Mucosa of descending colon (tissue), 3 donors: ENCODE results near the gene APOC1. TPM values are rescaled to one million over a fixed set of nuclear protein-coding genes. Genes with fewer than 3 reads are reported as not detected.
A peak's percentile ranks its signal among the peaks of the same experiment; 100 is the strongest.

Source experiments
- ATAC-seq: fragments of 200-7000 bp; cut with Tn5 transposase; one replicate; pipeline ENCODE4 v1.9.1; 2020; ENCODE audit warnings: mild to moderate bottlenecking, moderate library complexity
- DNase-seq, 3 donors: peaks; one replicate each; pipeline ENCODE4 v3.0.0-alpha.2; 2020
- H3K36me3 ChIP-seq: fragments of 200-600 bp; one replicate; pipeline ENCODE4 v1.8.0; 2021; ENCODE audit warnings: low read depth, mild to moderate bottlenecking
- H3K4me1 ChIP-seq: fragments of 200-600 bp; one replicate; pipeline ENCODE4 v1.8.0; 2021; ENCODE audit warnings: low read depth, mild to moderate bottlenecking
- H3K4me3 ChIP-seq: fragments of 200-600 bp; one replicate; pipeline ENCODE4 v1.8.0; 2021; ENCODE audit warnings: mild to moderate bottlenecking
- H3K9me3 ChIP-seq: fragments of 200-600 bp; one replicate; pipeline ENCODE4 v1.8.0; 2021; ENCODE audit warnings: mild to moderate bottlenecking
- intact Hi-C, 2 donors: fragments of 100-400 bp; cut with DNase I in 1 of 2; cut with micrococcal nuclease in 1 of 2; formaldehyde crosslinking; loops; one replicate each; pipeline versions ENCODE4 v1.11.0 to v1.11.1; 2022; cut with DNase I, micrococcal nuclease
- total RNA-seq, 3 donors: library from RNA; stranded (reverse); fragmentation: NEBNext Ultra II Directional in 2 of 3; extraction: Animal tissue kit (Norgen Biotek cat#: 25700) in 2 of 3; gene quantifications; one replicate each; pipeline versions ENCODE4 v1.2.1 to v1.2.4, GENCODE V29; 2021 to 2023
- TF ChIP-seq, protein P1 (sequence below): fragments of 200-600 bp; IDR thresholded peaks from one replicate; pipeline ENCODE4 v1.8.0; 2022; ENCODE audit warnings: antibody characterized with exemption, mild to moderate bottlenecking
- donor health status: DM: no; HTN: no; CAD: no; lungs with moderate emphysema.
- donor health status: DM: no; HTN: no; CAD: no.
- donor health status: DM: no; HTN: yes; CAD: no.

APOC1 gene
- total RNA-seq, 3 donors from 2014 or later = 3.6 to 12.7 (median 9.8) TPM

DNA sequence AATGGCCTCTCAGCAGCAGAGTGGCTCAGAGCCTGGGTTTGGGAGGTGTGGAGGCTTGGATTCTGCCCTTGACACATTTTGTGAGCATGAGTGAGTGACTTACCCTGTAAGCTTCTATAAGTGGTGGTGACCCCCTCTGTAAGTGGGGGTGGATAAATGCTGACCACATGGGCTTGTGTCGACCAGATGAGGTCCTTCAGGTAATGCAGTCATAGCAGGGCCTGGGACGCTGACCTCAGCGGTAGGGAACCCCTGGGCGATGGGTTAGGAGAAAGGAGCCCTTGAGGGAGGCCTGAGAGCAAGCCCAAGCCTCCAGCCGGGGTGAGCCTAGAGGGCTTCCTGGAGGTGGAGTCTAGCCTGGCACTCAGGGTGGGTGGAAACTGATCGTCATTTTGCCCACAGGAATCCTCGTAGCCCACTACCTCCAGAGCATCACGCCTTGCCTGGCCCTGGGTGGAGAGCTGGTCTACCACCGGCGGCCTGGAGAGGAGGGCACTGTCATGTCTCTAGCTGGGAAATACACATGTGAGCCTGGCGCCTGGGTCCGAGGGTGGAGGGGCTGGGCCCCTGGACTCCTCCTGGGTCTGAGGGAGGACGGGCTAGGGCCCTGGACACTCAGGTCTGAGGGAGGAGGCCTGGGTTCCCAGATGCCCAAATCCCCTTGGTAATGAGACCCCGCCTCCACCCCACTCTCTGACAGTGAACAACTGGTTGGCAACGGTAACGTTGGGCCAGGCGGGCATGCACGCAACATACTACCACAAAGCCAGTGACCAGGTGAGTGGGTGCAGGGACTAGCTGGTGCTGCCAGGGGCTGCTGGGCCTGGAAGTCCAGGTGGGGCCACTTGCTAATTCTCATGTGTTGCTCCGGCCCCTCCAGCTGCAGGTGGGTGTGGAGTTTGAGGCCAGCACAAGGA is 13.8 kb upstream of the APOC1 start:
- H3K9me3 ChIP-seq = no peaks in the 10 kb centered on the region
- DNase-seq (peak in 1 of 3 donors; percentile 12), ATAC-seq (no peak)
- intact Hi-C loops = no loop called here
- no peak overlapping the region for H3K4me3 ChIP-seq
- H3K4me1 ChIP-seq = peaks cover 3% of the 10 kb centered on the region
- no peaks in the 10 kb centered on the region for H3K36me3 ChIP-seq
- TF ChIP-seq, protein P1, sequence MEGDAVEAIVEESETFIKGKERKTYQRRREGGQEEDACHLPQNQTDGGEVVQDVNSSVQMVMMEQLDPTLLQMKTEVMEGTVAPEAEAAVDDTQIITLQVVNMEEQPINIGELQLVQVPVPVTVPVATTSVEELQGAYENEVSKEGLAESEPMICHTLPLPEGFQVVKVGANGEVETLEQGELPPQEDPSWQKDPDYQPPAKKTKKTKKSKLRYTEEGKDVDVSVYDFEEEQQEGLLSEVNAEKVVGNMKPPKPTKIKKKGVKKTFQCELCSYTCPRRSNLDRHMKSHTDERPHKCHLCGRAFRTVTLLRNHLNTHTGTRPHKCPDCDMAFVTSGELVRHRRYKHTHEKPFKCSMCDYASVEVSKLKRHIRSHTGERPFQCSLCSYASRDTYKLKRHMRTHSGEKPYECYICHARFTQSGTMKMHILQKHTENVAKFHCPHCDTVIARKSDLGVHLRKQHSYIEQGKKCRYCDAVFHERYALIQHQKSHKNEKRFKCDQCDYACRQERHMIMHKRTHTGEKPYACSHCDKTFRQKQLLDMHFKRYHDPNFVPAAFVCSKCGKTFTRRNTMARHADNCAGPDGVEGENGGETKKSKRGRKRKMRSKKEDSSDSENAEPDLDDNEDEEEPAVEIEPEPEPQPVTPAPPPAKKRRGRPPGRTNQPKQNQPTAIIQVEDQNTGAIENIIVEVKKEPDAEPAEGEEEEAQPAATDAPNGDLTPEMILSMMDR = no peak

DNA sequence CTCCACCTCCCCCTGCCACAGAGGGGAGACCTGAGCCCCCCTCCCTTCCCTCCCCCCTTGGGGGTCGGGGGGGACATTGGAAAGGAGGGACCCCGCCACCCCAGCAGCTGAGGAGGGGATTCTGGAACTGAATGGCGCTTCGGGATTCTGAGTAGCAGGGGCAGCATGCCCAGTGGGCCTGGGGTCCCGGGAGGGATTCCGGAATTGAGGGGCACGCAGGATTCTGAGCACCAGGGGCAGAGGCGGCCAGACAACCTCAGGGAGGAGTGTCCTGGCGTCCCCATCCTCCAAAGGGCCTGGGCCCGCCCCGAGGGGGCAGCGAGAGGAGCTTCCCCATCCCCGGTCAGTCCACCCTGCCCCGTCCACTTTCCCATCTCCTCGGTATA is 11.2 kb upstream of the APOC1 start:
- no peaks in the 10 kb centered on the region for H3K9me3 ChIP-seq
- intact Hi-C loops = no loop called here
- no peak overlapping the region for H3K4me3 ChIP-seq
- DNase-seq (peak in 1 of 3 donors; percentile 33), ATAC-seq (no peak)
- TF ChIP-seq, protein P1 = no peak
- H3K4me1 ChIP-seq = peaks cover 6% of the 10 kb centered on the region
- no peaks in the 10 kb centered on the region for H3K36me3 ChIP-seq

DNA sequence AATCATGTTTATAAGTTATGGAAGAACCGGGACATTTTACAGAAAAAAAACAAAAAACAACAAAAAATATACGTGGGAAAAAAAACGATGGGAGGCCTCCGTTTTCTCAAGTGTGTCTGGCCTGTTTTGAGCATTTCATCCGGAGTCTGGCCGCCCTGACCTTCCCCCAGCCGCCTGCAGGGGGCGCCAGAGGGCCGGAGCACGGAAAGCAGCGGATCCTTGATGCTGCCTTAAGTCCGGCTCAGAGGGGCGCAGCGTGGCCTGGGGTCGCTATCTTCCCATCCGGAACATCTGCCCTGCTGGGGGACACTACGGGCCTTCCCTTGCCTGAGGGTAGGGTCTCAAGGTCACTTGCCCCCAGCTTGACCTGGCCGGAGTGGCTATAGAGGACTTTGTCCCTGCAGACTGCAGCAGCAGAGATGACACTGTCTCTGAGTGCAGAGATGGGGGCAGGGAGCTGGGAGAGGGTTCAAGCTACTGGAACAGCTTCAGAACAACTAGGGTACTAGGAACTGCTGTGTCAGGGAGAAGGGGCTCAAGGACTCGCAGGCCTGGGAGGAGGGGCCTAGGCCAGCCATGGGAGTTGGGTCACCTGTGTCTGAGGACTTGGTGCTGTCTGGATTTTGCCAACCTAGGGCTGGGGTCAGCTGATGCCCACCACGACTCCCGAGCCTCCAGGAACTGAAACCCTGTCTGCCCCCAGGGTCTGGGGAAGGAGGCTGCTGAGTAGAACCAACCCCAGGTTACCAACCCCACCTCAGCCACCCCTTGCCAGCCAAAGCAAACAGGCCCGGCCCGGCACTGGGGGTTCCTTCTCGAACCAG is 10.6 kb upstream of the APOC1 start:
- Histone ChIP-seq H3K4me3 (no peak overlapping the region), H3K4me1 (peaks cover 6% of the 10 kb centered on the region), H3K36me3 (no peaks in the 10 kb centered on the region), H3K9me3 (no peaks in the 10 kb centered on the region)
- intact Hi-C loops = no loop called here
- ATAC-seq (peak; percentile 82), DNase-seq (peak; percentile 71 to 86 (median 85))
- TF ChIP-seq, protein P1 = peak; percentile 99

DNA sequence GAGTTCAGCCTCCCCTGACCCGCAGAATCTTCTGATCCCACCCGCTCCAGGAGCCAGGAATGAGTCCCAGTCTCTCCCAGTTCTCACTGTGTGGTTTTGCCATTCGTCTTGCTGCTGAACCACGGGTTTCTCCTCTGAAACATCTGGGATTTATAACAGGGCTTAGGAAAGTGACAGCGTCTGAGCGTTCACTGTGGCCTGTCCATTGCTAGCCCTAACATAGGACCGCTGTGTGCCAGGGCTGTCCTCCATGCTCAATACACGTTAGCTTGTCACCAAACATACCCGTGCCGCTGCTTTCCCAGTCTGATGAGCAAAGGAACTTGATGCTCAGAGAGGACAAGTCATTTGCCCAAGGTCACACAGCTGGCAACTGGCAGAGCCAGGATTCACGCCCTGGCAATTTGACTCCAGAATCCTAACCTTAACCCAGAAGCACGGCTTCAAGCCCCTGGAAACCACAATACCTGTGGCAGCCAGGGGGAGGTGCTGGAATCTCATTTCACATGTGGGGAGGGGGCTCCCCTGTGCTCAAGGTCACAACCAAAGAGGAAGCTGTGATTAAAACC is 9.9 kb upstream of the APOC1 start:
- no peaks in the 10 kb centered on the region for H3K9me3 ChIP-seq
- no peak for DNase-seq
- H3K36me3 ChIP-seq = no peaks in the 10 kb centered on the region
- TF ChIP-seq, protein P1 = no peak
- ATAC-seq = no peak
- H3K4me3 ChIP-seq = no peak overlapping the region
- peaks cover 6% of the 10 kb centered on the region for H3K4me1 ChIP-seq
- intact Hi-C loops = no loop called here

DNA sequence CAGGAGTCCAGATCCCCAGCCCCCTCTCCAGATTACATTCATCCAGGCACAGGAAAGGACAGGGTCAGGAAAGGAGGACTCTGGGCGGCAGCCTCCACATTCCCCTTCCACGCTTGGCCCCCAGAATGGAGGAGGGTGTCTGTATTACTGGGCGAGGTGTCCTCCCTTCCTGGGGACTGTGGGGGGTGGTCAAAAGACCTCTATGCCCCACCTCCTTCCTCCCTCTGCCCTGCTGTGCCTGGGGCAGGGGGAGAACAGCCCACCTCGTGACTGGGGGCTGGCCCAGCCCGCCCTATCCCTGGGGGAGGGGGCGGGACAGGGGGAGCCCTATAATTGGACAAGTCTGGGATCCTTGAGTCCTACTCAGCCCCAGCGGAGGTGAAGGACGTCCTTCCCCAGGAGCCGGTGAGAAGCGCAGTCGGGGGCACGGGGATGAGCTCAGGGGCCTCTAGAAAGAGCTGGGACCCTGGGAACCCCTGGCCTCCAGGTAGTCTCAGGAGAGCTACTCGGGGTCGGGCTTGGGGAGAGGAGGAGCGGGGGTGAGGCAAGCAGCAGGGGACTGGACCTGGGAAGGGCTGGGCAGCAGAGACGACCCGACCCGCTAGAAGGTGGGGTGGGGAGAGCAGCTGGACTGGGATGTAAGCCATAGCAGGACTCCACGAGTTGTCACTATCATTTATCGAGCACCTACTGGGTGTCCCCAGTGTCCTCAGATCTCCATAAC is 8.8 kb upstream of the APOC1 start, which contains the start of gene APOE:
Gene APOE (plus strand): TSS at position 360 of the 724 bp plus-strand sequence. CDS start 829 bp downstream, outside the sequence.
- H3K4me1 ChIP-seq = peaks cover 6% of the 10 kb centered on the region
- DNase-seq (no peak), ATAC-seq (no peak)
- intact Hi-C loops = loop anchor here in 1 of 2 donors (5.0 kb wide), 1 partner anchor 47 kb away; no protein-coding TSS in a partner anchor
- TF ChIP-seq, protein P1 = no peak
- H3K9me3 ChIP-seq = no peaks in the 10 kb centered on the region
- no peak within 1 kb of the TSS for H3K4me3 ChIP-seq
- H3K36me3 ChIP-seq = no peaks in the 10 kb centered on the region
